Measurements from ENCODE around the gene PHRF1. TPM values are rescaled to one million over a fixed set of nuclear protein-coding genes. Genes with fewer than 3 reads are reported as not detected.
"Not testable (repeated sequence)": the region's sequence is repeated elsewhere in the genome, so short reads cannot be mapped to it uniquely, and the experiment has no call there.

The PHRF1 gene
- total and polyA plus RNA-seq, 2 donors = 17.0 to 23.7 TPM

- peaks cover 11 to 16% of the 10 kb centered on the region in 2 donors for H3K27me3 ChIP-seq (ENCODE audit: control insufficient read depth in 2 of 2, insufficient read depth in 1 of 2, low read length in 1 of 2)
- H3K4me1 ChIP-seq (ENCODE audit: control insufficient read depth in 2 of 2, insufficient read depth in 2 of 2, low read length in 2 of 2) = peaks cover 0 to 16% of the 10 kb centered on the region in 2 donors
- DNase-seq (ENCODE audit: low read depth in 6 of 9, low spot score in 9 of 9) = no peak
- 83% methylated on average over 16 of the region's 16 CpGs for WGBS
- H3K4me3 ChIP-seq (ENCODE audit: low read length in 2 of 2) = no peak overlapping the region
- no peak overlapping the region for H3K27ac ChIP-seq (ENCODE audit: low read depth in 1 of 2, low read length in 1 of 2)
- peaks cover 21 to 43% of the 10 kb centered on the region in 2 donors for H3K36me3 ChIP-seq (ENCODE audit: control insufficient read depth in 2 of 2, insufficient read depth in 2 of 2, low read length in 1 of 2)
- H3K9me3 ChIP-seq (ENCODE audit: control insufficient read depth in 2 of 2, insufficient read depth in 1 of 2, low read length in 1 of 2) = no peaks in the 10 kb centered on the region
Observed at GRCh38 chr11:645536-645935, 69.3 kb downstream of the PHRF1 start.

GRCh38 chr11:646214-646613 is 69.9 kb downstream of the PHRF1 start:
- H3K9me3 ChIP-seq (ENCODE audit: control insufficient read depth in 2 of 2, insufficient read depth in 1 of 2, low read length in 1 of 2) = no peaks in the 10 kb centered on the region
- H3K27ac ChIP-seq (ENCODE audit: low read depth in 1 of 2, low read length in 1 of 2) = no peak overlapping the region
- peaks cover 5 to 9% of the 10 kb centered on the region in 2 donors for H3K27me3 ChIP-seq (ENCODE audit: control insufficient read depth in 2 of 2, insufficient read depth in 1 of 2, low read length in 1 of 2)
- no peak overlapping the region for H3K4me3 ChIP-seq (ENCODE audit: low read length in 2 of 2)
- H3K4me1 ChIP-seq (ENCODE audit: control insufficient read depth in 2 of 2, insufficient read depth in 2 of 2, low read length in 2 of 2) = peaks cover 0 to 9% of the 10 kb centered on the region in 2 donors
- DNase-seq (ENCODE audit: low read depth in 6 of 9, low spot score in 9 of 9) = no peak
- 82% methylated on average over 14 of the region's 14 CpGs for WGBS
- H3K36me3 ChIP-seq (ENCODE audit: control insufficient read depth in 2 of 2, insufficient read depth in 2 of 2, low read length in 1 of 2) = peaks cover 25 to 46% of the 10 kb centered on the region in 2 donors

- WGBS = over 99% methylated on average over 10 of the region's 14 CpGs
Observed at GRCh38 chr11:647672-648158, 71.4 kb downstream of the PHRF1 start.

GRCh38 chr11:650482-650881 is 74.2 kb downstream of the PHRF1 start:
- peaks cover 19 to 35% of the 10 kb centered on the region in 2 donors for H3K36me3 ChIP-seq (ENCODE audit: control insufficient read depth in 2 of 2, insufficient read depth in 2 of 2, low read length in 1 of 2)
- WGBS = 98% methylated on average over 10 of the region's 10 CpGs
- no peak for DNase-seq (ENCODE audit: low read depth in 6 of 9, low spot score in 9 of 9)

More at GRCh38 chr11:647672-648158, 71.4 kb downstream of the PHRF1 start:
- not testable (repeated sequence) for DNase-seq (ENCODE audit: low read depth in 6 of 9, low spot score in 9 of 9); H3K4me3 ChIP-seq (ENCODE audit: low read length in 2 of 2); H3K27me3 ChIP-seq (ENCODE audit: control insufficient read depth in 2 of 2, insufficient read depth in 1 of 2, low read length in 1 of 2); H3K27ac ChIP-seq (ENCODE audit: low read depth in 1 of 2, low read length in 1 of 2); H3K4me1 ChIP-seq (ENCODE audit: control insufficient read depth in 2 of 2, insufficient read depth in 2 of 2, low read length in 2 of 2); H3K9me3 ChIP-seq (ENCODE audit: control insufficient read depth in 2 of 2, insufficient read depth in 1 of 2, low read length in 1 of 2)
- peaks cover 24 to 31% of the 10 kb centered on the region in 2 donors for H3K36me3 ChIP-seq (ENCODE audit: control insufficient read depth in 2 of 2, insufficient read depth in 2 of 2, low read length in 1 of 2)

GRCh38 chr11:653136-653535 is 76.9 kb downstream of the PHRF1 start:
- not testable (repeated sequence) for H3K4me3 ChIP-seq (ENCODE audit: low read length in 2 of 2); H3K4me1 ChIP-seq (ENCODE audit: control insufficient read depth in 2 of 2, insufficient read depth in 2 of 2, low read length in 2 of 2); DNase-seq (ENCODE audit: low read depth in 6 of 9, low spot score in 9 of 9); H3K27ac ChIP-seq (ENCODE audit: low read depth in 1 of 2, low read length in 1 of 2); H3K27me3 ChIP-seq (ENCODE audit: control insufficient read depth in 2 of 2, insufficient read depth in 1 of 2, low read length in 1 of 2); H3K9me3 ChIP-seq (ENCODE audit: control insufficient read depth in 2 of 2, insufficient read depth in 1 of 2, low read length in 1 of 2)
- WGBS = 96% methylated on average over 14 of the region's 14 CpGs
- peaks cover 32 to 45% of the 10 kb centered on the region in 2 donors for H3K36me3 ChIP-seq (ENCODE audit: control insufficient read depth in 2 of 2, insufficient read depth in 2 of 2, low read length in 1 of 2)

More at GRCh38 chr11:650482-650881, 74.2 kb downstream of the PHRF1 start:
- no peak overlapping the region for H3K4me3 ChIP-seq (ENCODE audit: low read length in 2 of 2)
- H3K27me3 ChIP-seq (ENCODE audit: control insufficient read depth in 2 of 2, insufficient read depth in 1 of 2, low read length in 1 of 2) = no peaks in the 10 kb centered on the region
- H3K4me1 ChIP-seq (ENCODE audit: control insufficient read depth in 2 of 2, insufficient read depth in 2 of 2, low read length in 2 of 2) = no peaks in the 10 kb centered on the region
- H3K9me3 ChIP-seq (ENCODE audit: control insufficient read depth in 2 of 2, insufficient read depth in 1 of 2, low read length in 1 of 2) = no peaks in the 10 kb centered on the region
- H3K27ac ChIP-seq (ENCODE audit: low read depth in 1 of 2, low read length in 1 of 2) = no peak overlapping the region

- WGBS = 94% methylated on average over 15 of the region's 15 CpGs
- Histone ChIP-seq H3K4me1 (ENCODE audit: control insufficient read depth in 2 of 2, insufficient read depth in 2 of 2, low read length in 2 of 2) (no peaks in the 10 kb centered on the region), H3K27me3 (ENCODE audit: control insufficient read depth in 2 of 2, insufficient read depth in 1 of 2, low read length in 1 of 2) (no peaks in the 10 kb centered on the region), H3K36me3 (ENCODE audit: control insufficient read depth in 2 of 2, insufficient read depth in 2 of 2, low read length in 1 of 2) (peaks cover 32 to 51% of the 10 kb centered on the region in 2 donors), H3K4me3 (ENCODE audit: low read length in 2 of 2) (no peak overlapping the region), H3K9me3 (ENCODE audit: control insufficient read depth in 2 of 2, insufficient read depth in 1 of 2, low read length in 1 of 2) (no peaks in the 10 kb centered on the region), H3K27ac (ENCODE audit: low read depth in 1 of 2, low read length in 1 of 2) (no peak overlapping the region)
- no peak for DNase-seq (ENCODE audit: low read depth in 6 of 9, low spot score in 9 of 9)
Observed at GRCh38 chr11:653837-654236, 77.6 kb downstream of the PHRF1 start.

- DNase-seq (ENCODE audit: low read depth in 6 of 9, low spot score in 9 of 9) = not testable (repeated sequence)
Observed at GRCh38 chr11:654444-654843, 78.2 kb downstream of the PHRF1 start.

GRCh38 chr11:655036-655726 is 78.9 kb downstream of the PHRF1 start:
- Histone ChIP-seq H3K9me3 (ENCODE audit: control insufficient read depth in 2 of 2, insufficient read depth in 1 of 2, low read length in 1 of 2) (peaks cover 0 to 3% of the 10 kb centered on the region in 2 donors), H3K27me3 (ENCODE audit: control insufficient read depth in 2 of 2, insufficient read depth in 1 of 2, low read length in 1 of 2) (no peaks in the 10 kb centered on the region), H3K27ac (ENCODE audit: low read depth in 1 of 2, low read length in 1 of 2) (no peak overlapping the region), H3K36me3 (ENCODE audit: control insufficient read depth in 2 of 2, insufficient read depth in 2 of 2, low read length in 1 of 2) (peaks cover 39 to 64% of the 10 kb centered on the region in 2 donors), H3K4me3 (ENCODE audit: low read length in 2 of 2) (no peak overlapping the region), H3K4me1 (ENCODE audit: control insufficient read depth in 2 of 2, insufficient read depth in 2 of 2, low read length in 2 of 2) (no peaks in the 10 kb centered on the region)
- DNase-seq (ENCODE audit: low read depth in 6 of 9, low spot score in 9 of 9) = no peak
- WGBS = 97% methylated on average over 30 of the region's 30 CpGs

More at GRCh38 chr11:654444-654843, 78.2 kb downstream of the PHRF1 start:
- H3K9me3 ChIP-seq (ENCODE audit: control insufficient read depth in 2 of 2, insufficient read depth in 1 of 2, low read length in 1 of 2); H3K27me3 ChIP-seq (ENCODE audit: control insufficient read depth in 2 of 2, insufficient read depth in 1 of 2, low read length in 1 of 2); H3K4me3 ChIP-seq (ENCODE audit: low read length in 2 of 2); H3K27ac ChIP-seq (ENCODE audit: low read depth in 1 of 2, low read length in 1 of 2); H3K4me1 ChIP-seq (ENCODE audit: control insufficient read depth in 2 of 2, insufficient read depth in 2 of 2, low read length in 2 of 2): not testable (repeated sequence)
- 94% methylated on average over 12 of the region's 12 CpGs for WGBS
- H3K36me3 ChIP-seq (ENCODE audit: control insufficient read depth in 2 of 2, insufficient read depth in 2 of 2, low read length in 1 of 2) = peaks cover 34 to 56% of the 10 kb centered on the region in 2 donors

GRCh38 chr11:656426-656825 is 80.2 kb downstream of the PHRF1 start:
- peaks cover 39 to 65% of the 10 kb centered on the region in 2 donors for H3K36me3 ChIP-seq (ENCODE audit: control insufficient read depth in 2 of 2, insufficient read depth in 2 of 2, low read length in 1 of 2)
- DNase-seq (ENCODE audit: low read depth in 6 of 9, low spot score in 9 of 9) = no peak
- 98% methylated on average over 14 of the region's 14 CpGs for WGBS

More at GRCh38 chr11:656426-656825, 80.2 kb downstream of the PHRF1 start:
- no peak overlapping the region for H3K27ac ChIP-seq (ENCODE audit: low read depth in 1 of 2, low read length in 1 of 2)
- peaks cover 0 to 3% of the 10 kb centered on the region in 2 donors for H3K9me3 ChIP-seq (ENCODE audit: control insufficient read depth in 2 of 2, insufficient read depth in 1 of 2, low read length in 1 of 2)
- H3K4me3 ChIP-seq (ENCODE audit: low read length in 2 of 2) = no peak overlapping the region
- no peaks in the 10 kb centered on the region for H3K27me3 ChIP-seq (ENCODE audit: control insufficient read depth in 2 of 2, insufficient read depth in 1 of 2, low read length in 1 of 2)
- no peaks in the 10 kb centered on the region for H3K4me1 ChIP-seq (ENCODE audit: control insufficient read depth in 2 of 2, insufficient read depth in 2 of 2, low read length in 2 of 2)

Data from thymus (tissue), 11 donors.